Measurements from ENCODE around the gene REEP5. TPM values are rescaled to one million over a fixed set of nuclear protein-coding genes. Genes with fewer than 3 reads are reported as not detected.

REEP5 gene
- total and polyA plus RNA-seq, 9 of the 15 experiments (the other 6 are each of a cell fraction or from before 2014, with no cell fraction given) = 14.7 to 102 (median 36.0) TPM

DNA sequence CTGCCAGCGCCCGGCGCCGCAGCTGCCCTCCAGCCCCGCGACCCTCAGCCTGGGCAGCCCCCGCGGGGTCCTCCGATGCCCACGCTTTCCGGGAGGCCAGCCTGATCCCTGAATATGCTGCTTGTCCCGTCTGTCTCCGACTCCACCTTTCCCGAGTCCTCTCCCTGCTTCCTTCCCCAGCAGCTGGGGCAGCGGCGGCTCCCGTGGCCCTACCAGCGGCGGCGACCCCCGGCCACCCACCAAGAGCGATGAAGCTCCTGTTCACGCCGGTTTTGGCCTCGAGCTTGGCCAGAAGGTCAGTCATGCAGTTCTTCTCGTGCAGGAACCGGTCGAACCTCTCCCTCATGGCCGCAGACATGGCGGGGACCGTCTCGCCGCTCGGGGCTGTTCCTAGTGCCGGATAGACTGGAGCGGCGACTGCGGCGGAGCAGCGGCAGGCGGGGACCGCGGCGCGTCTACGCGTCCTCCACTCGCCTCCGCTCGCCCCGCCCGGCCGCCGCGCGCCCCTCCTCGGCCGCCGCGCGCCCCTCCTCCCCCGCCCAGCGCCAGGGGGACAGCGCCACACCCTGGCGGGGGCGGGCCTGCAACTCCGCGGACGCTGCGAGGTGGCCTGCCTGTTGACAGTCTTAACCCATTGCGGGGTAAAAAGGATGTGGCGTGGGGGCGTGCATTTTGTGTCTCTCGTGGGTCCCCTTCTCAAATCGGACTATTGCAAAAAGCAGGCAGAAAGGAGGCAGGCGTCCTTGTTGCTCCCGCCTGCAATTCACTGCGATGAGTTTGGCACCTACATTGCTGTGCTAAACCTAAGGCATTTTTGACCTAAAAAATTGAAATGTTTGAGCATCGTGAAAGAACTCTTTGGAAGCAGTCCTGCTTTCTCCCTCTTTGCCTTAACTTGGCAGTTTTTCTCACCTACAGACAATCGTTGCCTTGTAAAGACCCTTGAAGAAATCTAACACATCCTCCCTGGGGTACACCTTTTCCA is at the start of gene REEP5 (continued):
- no peak for TF ChIP-seq IRF2 (CRISPR knock-in tag; IDR thresholded peaks at IDR 0.05)
- TF ChIP-seq SNRNP70 (optimal IDR thresholded peaks at IDR 0.05; ENCODE audit: low read depth, low read length) = no peak
- TF ChIP-seq, protein P1, sequence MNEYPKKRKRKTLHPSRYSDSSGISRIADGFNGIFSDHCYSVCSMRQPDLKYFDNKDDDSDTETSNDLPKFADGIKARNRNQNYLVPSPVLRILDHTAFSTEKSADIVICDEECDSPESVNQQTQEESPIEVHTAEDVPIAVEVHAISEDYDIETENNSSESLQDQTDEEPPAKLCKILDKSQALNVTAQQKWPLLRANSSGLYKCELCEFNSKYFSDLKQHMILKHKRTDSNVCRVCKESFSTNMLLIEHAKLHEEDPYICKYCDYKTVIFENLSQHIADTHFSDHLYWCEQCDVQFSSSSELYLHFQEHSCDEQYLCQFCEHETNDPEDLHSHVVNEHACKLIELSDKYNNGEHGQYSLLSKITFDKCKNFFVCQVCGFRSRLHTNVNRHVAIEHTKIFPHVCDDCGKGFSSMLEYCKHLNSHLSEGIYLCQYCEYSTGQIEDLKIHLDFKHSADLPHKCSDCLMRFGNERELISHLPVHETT (CRISPR knock-in tag; conservative IDR thresholded peaks at IDR 0.05 in 1 of 2, IDR thresholded peaks at IDR 0.05 in 1 of 2) = no peak
- TF ChIP-seq, protein P2, sequence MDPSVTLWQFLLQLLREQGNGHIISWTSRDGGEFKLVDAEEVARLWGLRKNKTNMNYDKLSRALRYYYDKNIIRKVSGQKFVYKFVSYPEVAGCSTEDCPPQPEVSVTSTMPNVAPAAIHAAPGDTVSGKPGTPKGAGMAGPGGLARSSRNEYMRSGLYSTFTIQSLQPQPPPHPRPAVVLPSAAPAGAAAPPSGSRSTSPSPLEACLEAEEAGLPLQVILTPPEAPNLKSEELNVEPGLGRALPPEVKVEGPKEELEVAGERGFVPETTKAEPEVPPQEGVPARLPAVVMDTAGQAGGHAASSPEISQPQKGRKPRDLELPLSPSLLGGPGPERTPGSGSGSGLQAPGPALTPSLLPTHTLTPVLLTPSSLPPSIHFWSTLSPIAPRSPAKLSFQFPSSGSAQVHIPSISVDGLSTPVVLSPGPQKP (CRISPR knock-in tag; IDR thresholded peaks at IDR 0.05) = no peak
- TF ChIP-seq ZFX (CRISPR knock-in tag; IDR thresholded peaks at IDR 0.05) = no peak; the same call in none of the 2 replicates
- TF ChIP-seq, protein P3, sequence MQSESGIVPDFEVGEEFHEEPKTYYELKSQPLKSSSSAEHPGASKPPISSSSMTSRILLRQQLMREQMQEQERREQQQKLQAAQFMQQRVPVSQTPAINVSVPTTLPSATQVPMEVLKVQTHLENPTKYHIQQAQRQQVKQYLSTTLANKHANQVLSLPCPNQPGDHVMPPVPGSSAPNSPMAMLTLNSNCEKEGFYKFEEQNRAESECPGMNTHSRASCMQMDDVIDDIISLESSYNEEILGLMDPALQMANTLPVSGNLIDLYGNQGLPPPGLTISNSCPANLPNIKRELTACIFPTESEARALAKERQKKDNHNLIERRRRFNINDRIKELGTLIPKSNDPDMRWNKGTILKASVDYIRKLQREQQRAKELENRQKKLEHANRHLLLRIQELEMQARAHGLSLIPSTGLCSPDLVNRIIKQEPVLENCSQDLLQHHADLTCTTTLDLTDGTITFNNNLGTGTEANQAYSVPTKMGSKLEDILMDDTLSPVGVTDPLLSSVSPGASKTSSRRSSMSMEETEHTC (IDR thresholded peaks at IDR 0.05) = no peak
- no peak for TF ChIP-seq BRCA1 (IDR thresholded peaks at IDR 0.05)
- no peak for TF ChIP-seq BRCA1 (CRISPR knock-in tag; IDR thresholded peaks at IDR 0.05)
- TF ChIP-seq POLR2AphosphoS2 (IDR thresholded peaks at IDR 0.05; ENCODE audit: low read length) = no peak
- TF ChIP-seq POLR2AphosphoS5 (IDR thresholded peaks at IDR 0.05; ENCODE audit: control insufficient read depth, insufficient read depth, low read depth, low read length) = peak; percentile 78
- TF ChIP-seq YY1 (IDR thresholded peaks at IDR 0.05; ENCODE audit: borderline replicate concordance in 1 of 3, control insufficient read depth in 1 of 3, extremely low read depth in 1 of 3, insufficient read depth in 3 of 3, insufficient read length in 1 of 3, insufficient replicate concordance in 2 of 3, low read depth in 1 of 3, low read length in 2 of 3) = peak in 2 of 3 experiments; percentile 83 to 90
- no peak for TF ChIP-seq ZNF134 (CRISPR knock-in tag; conservative IDR thresholded peaks at IDR 0.05)
- no peak for TF ChIP-seq YBX1 (IDR thresholded peaks at IDR 0.05)
- TF ChIP-seq, protein P4, sequence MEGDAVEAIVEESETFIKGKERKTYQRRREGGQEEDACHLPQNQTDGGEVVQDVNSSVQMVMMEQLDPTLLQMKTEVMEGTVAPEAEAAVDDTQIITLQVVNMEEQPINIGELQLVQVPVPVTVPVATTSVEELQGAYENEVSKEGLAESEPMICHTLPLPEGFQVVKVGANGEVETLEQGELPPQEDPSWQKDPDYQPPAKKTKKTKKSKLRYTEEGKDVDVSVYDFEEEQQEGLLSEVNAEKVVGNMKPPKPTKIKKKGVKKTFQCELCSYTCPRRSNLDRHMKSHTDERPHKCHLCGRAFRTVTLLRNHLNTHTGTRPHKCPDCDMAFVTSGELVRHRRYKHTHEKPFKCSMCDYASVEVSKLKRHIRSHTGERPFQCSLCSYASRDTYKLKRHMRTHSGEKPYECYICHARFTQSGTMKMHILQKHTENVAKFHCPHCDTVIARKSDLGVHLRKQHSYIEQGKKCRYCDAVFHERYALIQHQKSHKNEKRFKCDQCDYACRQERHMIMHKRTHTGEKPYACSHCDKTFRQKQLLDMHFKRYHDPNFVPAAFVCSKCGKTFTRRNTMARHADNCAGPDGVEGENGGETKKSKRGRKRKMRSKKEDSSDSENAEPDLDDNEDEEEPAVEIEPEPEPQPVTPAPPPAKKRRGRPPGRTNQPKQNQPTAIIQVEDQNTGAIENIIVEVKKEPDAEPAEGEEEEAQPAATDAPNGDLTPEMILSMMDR (IDR thresholded peaks at IDR 0.05 in 2 of 3, conservative IDR thresholded peaks at IDR 0.05 in 1 of 3; ENCODE audit: insufficient read depth in 2 of 3, low read depth in 1 of 3, low read length in 3 of 3) = peak; percentile 62 to 88 (median 79)
- no peak for TF ChIP-seq MTA2 (IDR thresholded peaks at IDR 0.05; ENCODE audit: low read depth)
- peak; percentile 66 for TF ChIP-seq RBBP5 (IDR thresholded peaks at IDR 0.05; ENCODE audit: borderline replicate concordance, insufficient read depth, low read length, poor library complexity, severe bottlenecking)
